GM18861 (cell line): ENCODE results near the gene TXNL4B.

Experiments
- ATAC-seq: cut with Tn5 transposase; IDR thresholded peaks from one replicate; pipeline ENCODE4 v1.9.1; 2021; ENCODE audit not compliant: unreplicated experiment

Gene TXNL4B

DNA sequence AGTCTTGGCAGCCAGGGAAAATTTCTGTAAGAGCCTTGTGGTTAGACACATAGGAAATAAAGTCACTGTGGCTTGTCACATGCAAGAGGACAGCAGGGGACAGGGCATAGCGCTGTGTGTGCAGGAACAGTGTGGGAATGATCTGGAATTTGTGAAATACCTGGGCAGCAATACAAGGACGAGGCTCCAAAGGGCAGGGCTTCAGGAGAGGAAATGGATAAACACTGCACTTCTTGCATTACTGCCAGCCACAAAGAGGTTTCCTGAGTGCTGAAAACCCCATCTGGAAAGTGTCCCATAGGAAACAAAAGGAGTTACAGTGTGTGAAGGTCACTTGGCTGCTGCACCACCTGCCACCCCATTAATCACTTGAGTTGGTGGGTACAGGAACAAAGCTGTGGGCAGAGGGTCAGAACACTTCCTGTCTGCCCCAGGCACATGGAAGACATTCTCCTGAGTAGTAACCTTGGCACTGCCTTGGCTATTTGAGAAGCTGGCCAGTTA lies 51.2 kb downstream of the TXNL4B start:
- ATAC-seq = no peak

- ATAC-seq = no peak
These were observed 57.3 kb downstream of the TXNL4B start for GRCh38 chr16:72036098-72036497.
